ENCODE data around the gene VSTM2L. TPM values are rescaled to one million over a fixed set of nuclear protein-coding genes. Genes with fewer than 3 reads are reported as not detected.

Gene VSTM2L
- total RNA-seq, 2 donors from 2014 or later, result 5.3 to 7.0 TPM

- no peak for ATAC-seq
These were observed 78.6 kb downstream of the VSTM2L start for GRCh38 chr20:37981568-37981967.

GRCh38 chr20:37983286-37983685 is 80.4 kb downstream of the VSTM2L start:
- ATAC-seq, result no peak
- TF ChIP-seq POLR2A (IDR thresholded peaks at IDR 0.05), result no peak
- TF ChIP-seq, protein P1, sequence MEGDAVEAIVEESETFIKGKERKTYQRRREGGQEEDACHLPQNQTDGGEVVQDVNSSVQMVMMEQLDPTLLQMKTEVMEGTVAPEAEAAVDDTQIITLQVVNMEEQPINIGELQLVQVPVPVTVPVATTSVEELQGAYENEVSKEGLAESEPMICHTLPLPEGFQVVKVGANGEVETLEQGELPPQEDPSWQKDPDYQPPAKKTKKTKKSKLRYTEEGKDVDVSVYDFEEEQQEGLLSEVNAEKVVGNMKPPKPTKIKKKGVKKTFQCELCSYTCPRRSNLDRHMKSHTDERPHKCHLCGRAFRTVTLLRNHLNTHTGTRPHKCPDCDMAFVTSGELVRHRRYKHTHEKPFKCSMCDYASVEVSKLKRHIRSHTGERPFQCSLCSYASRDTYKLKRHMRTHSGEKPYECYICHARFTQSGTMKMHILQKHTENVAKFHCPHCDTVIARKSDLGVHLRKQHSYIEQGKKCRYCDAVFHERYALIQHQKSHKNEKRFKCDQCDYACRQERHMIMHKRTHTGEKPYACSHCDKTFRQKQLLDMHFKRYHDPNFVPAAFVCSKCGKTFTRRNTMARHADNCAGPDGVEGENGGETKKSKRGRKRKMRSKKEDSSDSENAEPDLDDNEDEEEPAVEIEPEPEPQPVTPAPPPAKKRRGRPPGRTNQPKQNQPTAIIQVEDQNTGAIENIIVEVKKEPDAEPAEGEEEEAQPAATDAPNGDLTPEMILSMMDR (IDR thresholded peaks at IDR 0.05), result no peak
- Histone ChIP-seq H3K9me3 (no peaks in the 10 kb centered on the region), H3K4me1 (peaks cover 34% of the 10 kb centered on the region), H3K4me3 (no peak overlapping the region), H3K27me3 (no peaks in the 10 kb centered on the region), H3K27ac (no peak overlapping the region), H3K36me3 (replicated peaks in 1 of 2; ENCODE audit: insufficient read depth in 1 of 2, low read depth in 2 of 2) (peaks cover 0 to 4% of the 10 kb centered on the region in 2 donors)
- no peak for DNase-seq
- WGBS, 2 donors, result 89 to 92% methylated on average over 13 of the region's 13 CpGs
- intact Hi-C loops (cut with DNase I), result no loop called here

More at GRCh38 chr20:37981568-37981967, 78.6 kb downstream of the VSTM2L start:
- Histone ChIP-seq H3K9me3 (no peaks in the 10 kb centered on the region), H3K27me3 (no peaks in the 10 kb centered on the region), H3K4me3 (no peak overlapping the region), H3K4me1 (peaks cover 16% of the 10 kb centered on the region), H3K27ac (no peak overlapping the region), H3K36me3 (replicated peaks in 1 of 2; ENCODE audit: insufficient read depth in 1 of 2, low read depth in 2 of 2) (peaks cover 0 to 4% of the 10 kb centered on the region in 2 donors)
- intact Hi-C loops (cut with DNase I), result no loop called here
- TF ChIP-seq POLR2A (IDR thresholded peaks at IDR 0.05), result no peak
- TF ChIP-seq, protein P1 (IDR thresholded peaks at IDR 0.05), result no peak
- DNase-seq, result no peak
- WGBS, 2 donors, result 91 to 94% methylated on average over 8 of the region's 8 CpGs

- intact Hi-C loops (cut with DNase I), result no loop called here
- no peaks in the 10 kb centered on the region for H3K9me3 ChIP-seq
- H3K27ac ChIP-seq, result no peak overlapping the region
- peak in 1 of 4 donors; percentile 22 for DNase-seq
- TF ChIP-seq, protein P1 (IDR thresholded peaks at IDR 0.05), result no peak
- TF ChIP-seq POLR2A (IDR thresholded peaks at IDR 0.05), result no peak
- H3K4me3 ChIP-seq, result no peak overlapping the region
- H3K36me3 ChIP-seq (replicated peaks in 1 of 2; ENCODE audit: insufficient read depth in 1 of 2, low read depth in 2 of 2), result peaks cover 0 to 4% of the 10 kb centered on the region in 2 donors
- 77 to 90% methylated on average over 4 to 14 of the region's 14 CpGs for WGBS, 2 donors
- no peak for ATAC-seq
- no peaks in the 10 kb centered on the region for H3K27me3 ChIP-seq
- H3K4me1 ChIP-seq, result peaks cover 35% of the 10 kb centered on the region
These were observed 81.3 kb downstream of the VSTM2L start for GRCh38 chr20:37984018-37984785.

GRCh38 chr20:37986044-37986858 is 83.3 kb downstream of the VSTM2L start:
- 40 to 49% methylated on average over 9 of the region's 9 CpGs for whole genome bisulfite sequencing, 2 donors
- H3K4me3 ChIP-seq, result no peak overlapping the region
- intact Hi-C loops (cut with DNase I), result no loop called here
- no peaks in the 10 kb centered on the region for H3K9me3 ChIP-seq
- DNase-seq (no peak), ATAC-seq (no peak)
- H3K27me3 ChIP-seq, result no peaks in the 10 kb centered on the region
- TF ChIP-seq, protein P1 (IDR thresholded peaks at IDR 0.05), result no peak
- TF ChIP-seq POLR2A (IDR thresholded peaks at IDR 0.05), result no peak
- peak overlapping the region in 3 of 4 donors; percentile 58 to 68 (median 63) for H3K27ac ChIP-seq
- H3K4me1 ChIP-seq, result peaks cover 42% of the 10 kb centered on the region
- peaks cover 0 to 4% of the 10 kb centered on the region in 2 donors for H3K36me3 ChIP-seq (replicated peaks in 1 of 2; ENCODE audit: insufficient read depth in 1 of 2, low read depth in 2 of 2)

All from body of pancreas (tissue), 4 donors.